ENCODE measurements around the gene RAB34. TPM values are rescaled to one million over a fixed set of nuclear protein-coding genes. Genes with fewer than 3 reads are reported as not detected.
"Not testable (repeated sequence)": the region's sequence is repeated elsewhere in the genome, so short reads cannot be mapped to it uniquely, and the experiment has no call there.

The RAB34 gene
- total and polyA plus RNA-seq, 9 of the 15 experiments (the other 6 are each of a cell fraction or from before 2014, with no cell fraction given): 0.07 to 3.8 (median 0.46) TPM; not detected in 1

DNA sequence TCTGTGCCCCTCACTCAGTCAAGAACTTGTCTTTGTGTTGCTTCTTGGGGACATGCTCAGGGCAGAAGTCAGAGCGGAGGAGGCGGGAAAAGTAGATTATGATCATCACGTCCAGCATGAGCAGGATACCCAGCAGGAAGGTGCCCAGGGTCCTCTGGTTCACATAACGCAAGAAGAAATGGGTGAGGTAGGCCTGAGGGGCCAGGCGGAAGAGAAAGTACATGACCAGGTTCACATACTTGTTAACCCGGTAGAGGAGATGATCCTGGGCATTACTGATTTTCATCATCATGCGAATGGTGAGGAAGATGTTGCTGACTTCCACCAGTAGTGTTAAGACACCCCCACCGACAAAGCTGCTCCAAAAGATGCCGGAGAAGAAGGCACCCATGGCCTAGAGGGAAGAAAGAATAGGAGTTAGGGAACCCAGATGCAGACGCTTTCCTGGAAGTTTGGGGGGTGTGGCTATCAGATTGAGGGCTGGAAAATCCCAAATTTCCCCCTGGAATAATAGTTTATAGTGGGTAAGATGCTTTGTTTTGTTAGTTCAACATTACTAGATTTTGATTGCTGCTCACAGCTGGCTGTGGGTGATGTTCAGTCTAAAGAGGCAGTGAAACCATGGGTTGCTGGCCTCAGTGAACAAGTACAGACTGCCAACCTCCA, 7.0 kb upstream of the RAB34 start (continued):
- TF ChIP-seq, protein P1, sequence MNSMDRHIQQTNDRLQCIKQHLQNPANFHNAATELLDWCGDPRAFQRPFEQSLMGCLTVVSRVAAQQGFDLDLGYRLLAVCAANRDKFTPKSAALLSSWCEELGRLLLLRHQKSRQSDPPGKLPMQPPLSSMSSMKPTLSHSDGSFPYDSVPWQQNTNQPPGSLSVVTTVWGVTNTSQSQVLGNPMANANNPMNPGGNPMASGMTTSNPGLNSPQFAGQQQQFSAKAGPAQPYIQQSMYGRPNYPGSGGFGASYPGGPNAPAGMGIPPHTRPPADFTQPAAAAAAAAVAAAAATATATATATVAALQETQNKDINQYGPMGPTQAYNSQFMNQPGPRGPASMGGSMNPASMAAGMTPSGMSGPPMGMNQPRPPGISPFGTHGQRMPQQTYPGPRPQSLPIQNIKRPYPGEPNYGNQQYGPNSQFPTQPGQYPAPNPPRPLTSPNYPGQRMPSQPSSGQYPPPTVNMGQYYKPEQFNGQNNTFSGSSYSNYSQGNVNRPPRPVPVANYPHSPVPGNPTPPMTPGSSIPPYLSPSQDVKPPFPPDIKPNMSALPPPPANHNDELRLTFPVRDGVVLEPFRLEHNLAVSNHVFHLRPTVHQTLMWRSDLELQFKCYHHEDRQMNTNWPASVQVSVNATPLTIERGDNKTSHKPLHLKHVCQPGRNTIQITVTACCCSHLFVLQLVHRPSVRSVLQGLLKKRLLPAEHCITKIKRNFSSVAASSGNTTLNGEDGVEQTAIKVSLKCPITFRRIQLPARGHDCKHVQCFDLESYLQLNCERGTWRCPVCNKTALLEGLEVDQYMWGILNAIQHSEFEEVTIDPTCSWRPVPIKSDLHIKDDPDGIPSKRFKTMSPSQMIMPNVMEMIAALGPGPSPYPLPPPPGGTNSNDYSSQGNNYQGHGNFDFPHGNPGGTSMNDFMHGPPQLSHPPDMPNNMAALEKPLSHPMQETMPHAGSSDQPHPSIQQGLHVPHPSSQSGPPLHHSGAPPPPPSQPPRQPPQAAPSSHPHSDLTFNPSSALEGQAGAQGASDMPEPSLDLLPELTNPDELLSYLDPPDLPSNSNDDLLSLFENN (IDR thresholded peaks at IDR 0.05; ENCODE audit: low read depth in 2 of 2, low read length in 2 of 2): peak in 1 of 2 experiments; percentile 53; a peak in 1 of 4 replicates
- TF ChIP-seq E2F3 (CRISPR knock-in tag; IDR thresholded peaks at IDR 0.05): no peak

DNA sequence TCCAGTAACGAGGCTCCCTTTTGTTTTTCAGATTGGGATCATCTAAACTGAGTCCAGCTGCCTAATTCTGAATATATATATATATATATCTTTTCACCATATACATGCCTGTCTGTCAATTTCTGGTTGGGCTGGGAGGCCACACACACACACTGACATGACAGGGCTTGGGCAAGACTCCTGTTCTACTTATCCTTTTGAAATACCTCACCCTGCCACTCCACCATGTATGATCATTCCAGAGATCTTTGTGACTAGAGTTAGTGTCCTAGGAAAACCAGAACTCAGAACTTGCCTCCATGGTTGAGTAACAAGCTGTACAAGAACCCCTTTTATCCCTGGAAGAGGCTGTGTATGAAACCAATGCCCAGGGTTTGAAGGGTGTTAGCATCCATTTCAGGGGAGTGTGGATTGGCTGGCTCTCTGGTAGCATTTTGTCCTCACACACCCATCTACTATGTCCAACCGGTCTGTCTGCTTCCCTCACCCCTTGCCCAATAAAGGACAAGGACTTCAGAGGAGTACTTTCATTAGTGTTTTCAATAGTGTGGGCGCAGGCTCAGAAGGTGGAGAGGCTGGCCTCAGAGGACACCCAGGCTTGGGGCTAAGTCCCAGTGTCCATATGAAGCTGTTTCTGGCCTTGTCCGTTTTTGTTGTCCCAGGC, 6.3 kb upstream of the RAB34 start:
- FAIRE-seq; H2AFZ ChIP-seq (ENCODE audit: low read depth, low read length); in situ Hi-C loops (cut with MboI); DNase-seq (ENCODE audit: extremely low read depth in 1 of 4, low spot score in 3 of 4); H3K27me3 ChIP-seq (ENCODE audit: control insufficient read depth in 2 of 2, insufficient read depth in 2 of 2, low read length in 2 of 2); BruUV-seq (replicated peaks); H3K9me3 ChIP-seq (replicated peaks; ENCODE audit: control insufficient read depth, insufficient read depth, low read depth, low read length); ATAC-seq; CTCF ChIA-PET (ENCODE audit: low intra/inter-chr PET ratio); H3K9me1 ChIP-seq (ENCODE audit: control insufficient read depth, insufficient read depth, low read length); TF ChIP-seq NR4A1 (CRISPR knock-in tag; IDR thresholded peaks at IDR 0.05); ETV6 (IDR thresholded peaks at IDR 0.05; ENCODE audit: borderline replicate concordance in 1 of 2, low read depth in 2 of 2, low read length in 1 of 2): not testable (repeated sequence)
- Histone ChIP-seq H3K9ac (ENCODE audit: insufficient read depth in 1 of 2, low read depth in 2 of 2, low read length in 2 of 2) (peak overlapping the region; percentile 96 to 100; a peak in 3 of 4 replicates), H4K20me1 (replicated peaks; ENCODE audit: control insufficient read depth, insufficient read depth, low read length) (peaks cover 48% of the 10 kb centered on the region), H3K36me3 (ENCODE audit: control insufficient read depth, insufficient read depth, low read length) (peaks cover 56% of the 10 kb centered on the region), H3K4me2 (ENCODE audit: insufficient read depth, low read length) (peak overlapping the region; percentile 99), H3K79me2 (ENCODE audit: control insufficient read depth, insufficient read depth, low read length) (peaks cover 77% of the 10 kb centered on the region), H3K4me1 (replicated peaks in 1 of 2; ENCODE audit: control insufficient read depth in 2 of 2, insufficient read depth in 2 of 2, low read length in 2 of 2) (peaks cover 47 to 63% of the 10 kb centered on the region in 2 experiments), H3K27ac (ENCODE audit: extremely low read depth, low read depth, low read length) (peak overlapping the region; percentile 95), H3K4me3 (peak overlapping the region; percentile 83; the same call in 1 of the 2 replicates)
- intact Hi-C loops (cut with micrococcal nuclease): loop anchor here (10.0 kb wide), 1 partner anchor 391 kb away; no protein-coding TSS in a partner anchor
- 35% methylated on average over 4 of the region's 4 CpGs for whole genome bisulfite sequencing (ENCODE audit: insufficient coverage, low coverage, missing lambda C conversion rate)
- POLR2A ChIA-PET: interaction anchor here (0.6 to 11.1 kb wide), 11 partner anchors 9 to 126 kb away, joined by 3 to 367 read pairs (median 6); partner anchors contain the start of genes BLTP2, PROCA1 and TRAF4
- TF ChIP-seq NR4A1 (tag; IDR thresholded peaks at IDR 0.05) (0 out of 2 replicates have a peak, but pooled peaks have one; percentile 26), PHB2 (IDR thresholded peaks at IDR 0.05; ENCODE audit: low read depth) (0 out of 2 replicates have a peak, but pooled peaks have one; percentile 6), POLR2AphosphoS5 (IDR thresholded peaks at IDR 0.05; ENCODE audit: control insufficient read depth, insufficient read depth, low read depth, low read length) (peak; percentile 11; the same call in 1 of the 2 replicates), SIN3A (IDR thresholded peaks at IDR 0.05; ENCODE audit: borderline replicate concordance in 2 of 2, control insufficient read depth in 1 of 2, low read depth in 2 of 2, low read length in 2 of 2) (0 out of 4 replicates have a peak, but pooled peaks of 1 of the 2 experiments have one; percentile 10), HDGF (IDR thresholded peaks at IDR 0.05) (peak; percentile 66; the same call in 1 of the 2 replicates), ZNF232 (CRISPR knock-in tag; IDR thresholded peaks at IDR 0.05) (0 out of 2 replicates have a peak, but pooled peaks have one; percentile 32), ETV6 (CRISPR knock-in tag; IDR thresholded peaks at IDR 0.05; ENCODE audit: borderline replicate concordance) (0 out of 2 replicates have a peak, but pooled peaks have one; percentile 29)
- TF ChIP-seq, protein P2, sequence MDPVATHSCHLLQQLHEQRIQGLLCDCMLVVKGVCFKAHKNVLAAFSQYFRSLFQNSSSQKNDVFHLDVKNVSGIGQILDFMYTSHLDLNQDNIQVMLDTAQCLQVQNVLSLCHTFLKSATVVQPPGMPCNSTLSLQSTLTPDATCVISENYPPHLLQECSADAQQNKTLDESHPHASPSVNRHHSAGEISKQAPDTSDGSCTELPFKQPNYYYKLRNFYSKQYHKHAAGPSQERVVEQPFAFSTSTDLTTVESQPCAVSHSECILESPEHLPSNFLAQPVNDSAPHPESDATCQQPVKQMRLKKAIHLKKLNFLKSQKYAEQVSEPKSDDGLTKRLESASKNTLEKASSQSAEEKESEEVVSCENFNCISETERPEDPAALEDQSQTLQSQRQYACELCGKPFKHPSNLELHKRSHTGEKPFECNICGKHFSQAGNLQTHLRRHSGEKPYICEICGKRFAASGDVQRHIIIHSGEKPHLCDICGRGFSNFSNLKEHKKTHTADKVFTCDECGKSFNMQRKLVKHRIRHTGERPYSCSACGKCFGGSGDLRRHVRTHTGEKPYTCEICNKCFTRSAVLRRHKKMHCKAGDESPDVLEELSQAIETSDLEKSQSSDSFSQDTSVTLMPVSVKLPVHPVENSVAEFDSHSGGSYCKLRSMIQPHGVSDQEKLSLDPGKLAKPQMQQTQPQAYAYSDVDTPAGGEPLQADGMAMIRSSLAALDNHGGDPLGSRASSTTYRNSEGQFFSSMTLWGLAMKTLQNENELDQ (CRISPR knock-in tag; IDR thresholded peaks at IDR 0.05; ENCODE audit: borderline replicate concordance): 0 out of 2 replicates have a peak, but pooled peaks have one; percentile 64
